ENCODE measurements around the gene EDRF1. TPM values are rescaled to one million over a fixed set of nuclear protein-coding genes. Genes with fewer than 3 reads are reported as not detected.
"Not testable (repeated sequence)": the region's sequence is repeated elsewhere in the genome, so short reads cannot be mapped to it uniquely, and the experiment has no call there.

EDRF1 gene
- total and polyA plus RNA-seq, 3 donors from 2014 or later: 66.7 to 95.1 (median 93.1) TPM

GRCh38 chr10:125707541-125708468, 11.7 kb upstream of the EDRF1 start:
- H3K9me3 ChIP-seq: no peaks in the 10 kb centered on the region
- no peak for TF ChIP-seq POLR2A (IDR thresholded peaks at IDR 0.05)
- TF ChIP-seq CTCF (IDR thresholded peaks at IDR 0.05): no peak
- 74 to 76% methylated on average over 6 of the region's 6 CpGs for WGBS, 2 donors
- no peaks in the 10 kb centered on the region for H3K27me3 ChIP-seq
- H3K4me1 ChIP-seq: no peaks in the 10 kb centered on the region
- H3K27ac ChIP-seq: no peak overlapping the region
- DNase-seq: no peak
- intact Hi-C loops (cut with DNase I; ENCODE audit: low total_unique reads): no loop called here
- H3K36me3 ChIP-seq (ENCODE audit: low read depth, missing control alignments): no peaks in the 10 kb centered on the region
- H3K4me3 ChIP-seq: no peak overlapping the region

- Histone ChIP-seq H3K4me1 (no peaks in the 10 kb centered on the region), H3K36me3 (ENCODE audit: low read depth, missing control alignments) (no peaks in the 10 kb centered on the region), H3K4me3 (no peak overlapping the region), H3K27ac (no peak overlapping the region), H3K9me3 (no peaks in the 10 kb centered on the region), H3K27me3 (no peaks in the 10 kb centered on the region)
- TF ChIP-seq POLR2A (IDR thresholded peaks at IDR 0.05): no peak
- no peak for TF ChIP-seq CTCF (IDR thresholded peaks at IDR 0.05)
- no peak for DNase-seq
- WGBS, 2 donors: 74 to 89% methylated on average over 5 of the region's 5 CpGs
- intact Hi-C loops (cut with DNase I; ENCODE audit: low total_unique reads): no loop called here
Observed at GRCh38 chr10:125708971-125709503, 10.5 kb upstream of the EDRF1 start.

- no peaks in the 10 kb centered on the region for H3K4me1 ChIP-seq
- H3K27me3 ChIP-seq: no peaks in the 10 kb centered on the region
- H3K27ac ChIP-seq: no peak overlapping the region
- H3K4me3 ChIP-seq: no peak overlapping the region
- WGBS, 2 donors: 51 to 57% methylated on average over 12 of the region's 12 CpGs
- no peaks in the 10 kb centered on the region for H3K9me3 ChIP-seq
- intact Hi-C loops (cut with DNase I; ENCODE audit: low total_unique reads): no loop called here
- DNase-seq: no peak
- TF ChIP-seq CTCF (IDR thresholded peaks at IDR 0.05): no peak
- no peak for TF ChIP-seq POLR2A (IDR thresholded peaks at IDR 0.05)
- no peaks in the 10 kb centered on the region for H3K36me3 ChIP-seq (ENCODE audit: low read depth, missing control alignments)
Observed at GRCh38 chr10:125709553-125710474, 9.7 kb upstream of the EDRF1 start.

GRCh38 chr10:125711110-125711750, 8.3 kb upstream of the EDRF1 start:
- Histone ChIP-seq H3K9me3 (no peaks in the 10 kb centered on the region), H3K36me3 (ENCODE audit: low read depth, missing control alignments) (no peaks in the 10 kb centered on the region), H3K27ac (no peak overlapping the region), H3K4me3 (no peak overlapping the region), H3K4me1 (no peaks in the 10 kb centered on the region), H3K27me3 (no peaks in the 10 kb centered on the region)
- intact Hi-C loops (cut with DNase I; ENCODE audit: low total_unique reads): no loop called here
- WGBS, 2 donors: 87 to 93% methylated on average over 3 of the region's 3 CpGs
- DNase-seq: no peak
- TF ChIP-seq POLR2A (IDR thresholded peaks at IDR 0.05): no peak
- TF ChIP-seq CTCF (IDR thresholded peaks at IDR 0.05): no peak

GRCh38 chr10:125714728-125715127, 4.8 kb upstream of the EDRF1 start:
- H3K36me3 ChIP-seq (ENCODE audit: low read depth, missing control alignments); H3K4me3 ChIP-seq; H3K27ac ChIP-seq; DNase-seq; H3K4me1 ChIP-seq; intact Hi-C loops (cut with DNase I; ENCODE audit: low total_unique reads); H3K9me3 ChIP-seq; H3K27me3 ChIP-seq: not testable (repeated sequence)
- 98 to 100% methylated on average over 4 of the region's 4 CpGs for WGBS, 2 donors

Data from testis (tissue), 3 donors.